Caco-2 (cell line): Measurements from ENCODE around the gene CADPS. TPM values are rescaled to one million over a fixed set of nuclear protein-coding genes. Genes with fewer than 3 reads are reported as not detected.

Source experiments
- BruUV-seq: library from RNA; stranded (reverse); fragments of 400-500 nt; replicated peaks from 2 replicates; lab custom pipeline; 2021; lab: Mats Ljungman, UMichigan
- CTCF ChIA-PET: fragments of 300-600 bp; sonication (Branson Sonifier 250); formaldehyde crosslinking; loops from one replicate; lab custom pipeline; 2022; ENCODE audit warnings: antibody characterized with exemption; lab: Charles Lee
- POLR2A ChIA-PET: fragments of 300-600 bp; sonication (Branson Sonifier 250); formaldehyde crosslinking; loops from one replicate; lab custom pipeline; 2022; ENCODE audit warnings: antibody characterized with exemption; lab: Charles Lee
- DNase-seq, 2 experiments: peaks; one replicate each; pipeline versions ENCODE4 v3.0.0 to v3.0.0-alpha.2; 2020 to 2022
- H3K27me3 ChIP-seq: replicated peaks from 2 replicates; pipeline ENCODE4 v1.6.0; 2011; ENCODE audit warnings: low read length; ENCODE audit not compliant: control insufficient read depth, insufficient read depth
- H3K36me3 ChIP-seq: 2 replicates; pipeline ENCODE4 v1.5.1; 2011; ENCODE audit warnings: low read length; ENCODE audit not compliant: control insufficient read depth, insufficient read depth
- H3K4me1 ChIP-seq: fragments of 250-450 bp; sonication (Bioruptor Pico); 2 replicates; pipeline ENCODE4 v1.5.1; 2020; ENCODE audit warnings: mild to moderate bottlenecking
- H3K4me3 ChIP-seq: 2 replicates; pipeline ENCODE4 v1.5.1; 2011; ENCODE audit warnings: low read depth, mild to moderate bottlenecking, control low read depth, low read length
- H3K9me3 ChIP-seq: fragments of 250-450 bp; sonication (Bioruptor Pico); 2 replicates; pipeline ENCODE4 v1.5.1; 2020; ENCODE audit warnings: mild to moderate bottlenecking, moderate library complexity
- H3K27ac Mint-ChIP-seq: one replicate; pipeline ENCODE4 v1.8.0; 2022; ENCODE audit warnings: mixed read lengths; ENCODE audit not compliant: unreplicated experiment
- H3K27me3 Mint-ChIP-seq: one replicate; pipeline ENCODE4 v1.8.0; 2022; ENCODE audit warnings: mixed read lengths; ENCODE audit not compliant: insufficient read depth, unreplicated experiment
- H3K36me3 Mint-ChIP-seq: one replicate; pipeline ENCODE4 v1.8.0; 2022; ENCODE audit warnings: mild to moderate bottlenecking, mixed read lengths; ENCODE audit not compliant: insufficient read depth, unreplicated experiment
- H3K4me1 Mint-ChIP-seq: one replicate; pipeline ENCODE4 v1.8.0; 2022; ENCODE audit warnings: low read depth, mixed read lengths; ENCODE audit not compliant: unreplicated experiment
- H3K4me3 Mint-ChIP-seq: one replicate; pipeline ENCODE4 v1.8.0; 2022; ENCODE audit warnings: mild to moderate bottlenecking, moderate library complexity, mixed read lengths; ENCODE audit not compliant: unreplicated experiment
- H3K9me3 Mint-ChIP-seq: one replicate; pipeline ENCODE4 v1.8.0; 2022; ENCODE audit warnings: mixed read lengths; ENCODE audit not compliant: unreplicated experiment
- CTCF ChIP-seq, 2 experiments: fragments of 200-600 bp in 1 of 2; IDR thresholded peaks; 1 replicate in 1 of 2; 2 replicates in 1 of 2; pipeline versions ENCODE4 v1.5.1 to v1.8.0; 2011 to 2022; ENCODE audit warnings: antibody characterized with exemption in 1 of 2, control low read depth in 1 of 2, inconsistent platforms in 1 of 2, low read depth in 1 of 2, low read length in 1 of 2, mild to moderate bottlenecking in 1 of 2, moderate library complexity in 1 of 2; ENCODE audit not compliant: insufficient read depth in 1 of 2, severe bottlenecking in 1 of 2, unreplicated experiment in 1 of 2
- intact Hi-C: fragments of 100-400 bp; cut with micrococcal nuclease; formaldehyde crosslinking; loops from one replicate; pipeline ENCODE4 v1.10.0; 2022; ENCODE audit not compliant: unreplicated experiment
- total RNA-seq: library from RNA; stranded (reverse); gene quantifications from 2 replicates; pipeline ENCODE4 v1.2.3, GENCODE V29; 2022

The CADPS gene
- total RNA-seq, 1 experiment from 2014 or later = not detected

DNA sequence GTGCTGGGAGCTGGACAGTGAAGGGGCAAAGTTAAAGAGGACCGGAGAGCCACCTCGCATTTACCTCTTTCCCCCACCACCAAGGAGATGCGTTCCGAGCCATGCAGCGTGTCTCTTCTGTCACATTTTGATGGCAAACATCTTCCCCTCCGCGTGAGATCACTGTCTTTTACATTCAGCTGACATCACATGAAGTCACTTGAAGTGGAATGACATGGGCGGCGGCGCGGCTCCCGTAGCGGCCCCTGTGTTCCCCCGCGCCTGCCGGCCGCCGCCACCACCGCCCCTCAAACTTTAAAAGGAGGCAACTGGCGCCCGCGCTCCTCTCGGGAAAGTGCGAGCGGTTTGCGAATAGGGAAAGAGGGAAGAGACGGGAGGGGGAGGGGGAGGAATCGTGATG, 502.0 kb downstream of the CADPS start, which contains the start of gene FEZF2:
TSS of gene FEZF2 (minus strand) at position 336 of the 400 bp plus-strand sequence. CDS start 682 bp downstream, outside the sequence.
- Mint-ChIP-seq H3K27me3 (peaks cover 18% of the 10 kb centered on the region), H3K27ac (no peak within 1 kb of the TSS), H3K4me1 (no peaks in the 10 kb centered on the region), H3K4me3 (no peak within 1 kb of the TSS), H3K36me3 (no peaks in the 10 kb centered on the region), H3K9me3 (no peaks in the 10 kb centered on the region)
- TF ChIP-seq CTCF (IDR thresholded peaks at IDR 0.05; ENCODE audit: insufficient read depth in 1 of 2, low read depth in 1 of 2, low read length in 1 of 2, severe bottlenecking in 1 of 2, unreplicated experiment in 1 of 2) = no peak
- no peaks in the 10 kb centered on the region for H3K36me3 ChIP-seq
- DNase-seq = no peak
- no peak within 1 kb of the TSS for H3K4me3 ChIP-seq
- POLR2A ChIA-PET = no interaction called here
- CTCF ChIA-PET = no interaction called here
- intact Hi-C loops = no loop called here
- H3K27me3 ChIP-seq = no peaks in the 10 kb centered on the region; the same call in 1 of the 2 replicates
- no TSS peak for BruUV-seq
- no peaks in the 10 kb centered on the region for H3K4me1 ChIP-seq
- H3K9me3 ChIP-seq = no peaks in the 10 kb centered on the region

DNA sequence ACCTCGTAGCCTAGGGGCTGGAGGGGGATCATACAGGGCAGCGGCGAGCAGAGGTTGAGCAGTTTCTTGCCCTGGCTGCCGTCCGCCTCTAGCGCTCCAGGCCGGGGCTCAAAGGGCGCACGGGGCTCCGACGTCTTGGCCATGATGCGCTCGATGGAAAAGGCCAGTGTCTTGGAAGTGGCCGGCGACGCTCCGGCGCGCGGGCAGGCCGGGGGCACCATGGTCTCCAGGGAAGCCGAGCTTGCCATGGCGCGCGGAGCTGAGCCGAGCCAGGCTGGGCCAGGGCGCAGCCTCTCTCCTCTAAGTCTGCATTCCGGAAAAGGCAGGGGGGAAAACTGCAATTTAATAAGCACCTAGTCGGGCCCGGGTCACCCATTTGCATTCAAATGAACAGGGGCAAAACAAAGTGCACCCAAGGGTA, 502.6 kb downstream of the CADPS start:
- Histone ChIP-seq H3K4me3 (no peak overlapping the region), H3K9me3 (no peaks in the 10 kb centered on the region), H3K4me1 (no peaks in the 10 kb centered on the region), H3K36me3 (no peaks in the 10 kb centered on the region), H3K27me3 (no peaks in the 10 kb centered on the region; the same call in 1 of the 2 replicates)
- ChIA-PET CTCF (no interaction called here), POLR2A (no interaction called here)
- no peak for TF ChIP-seq CTCF (IDR thresholded peaks at IDR 0.05; ENCODE audit: insufficient read depth in 1 of 2, low read depth in 1 of 2, low read length in 1 of 2, severe bottlenecking in 1 of 2, unreplicated experiment in 1 of 2)
- H3K27me3 Mint-ChIP-seq = peaks cover 15% of the 10 kb centered on the region
- H3K36me3 Mint-ChIP-seq = no peaks in the 10 kb centered on the region
- H3K9me3 Mint-ChIP-seq = no peaks in the 10 kb centered on the region
- H3K4me1 Mint-ChIP-seq = no peaks in the 10 kb centered on the region
- no TSS peak for BruUV-seq
- H3K4me3 Mint-ChIP-seq = no peak overlapping the region
- intact Hi-C loops = no loop called here
- no peak overlapping the region for H3K27ac Mint-ChIP-seq
- DNase-seq = no peak

DNA sequence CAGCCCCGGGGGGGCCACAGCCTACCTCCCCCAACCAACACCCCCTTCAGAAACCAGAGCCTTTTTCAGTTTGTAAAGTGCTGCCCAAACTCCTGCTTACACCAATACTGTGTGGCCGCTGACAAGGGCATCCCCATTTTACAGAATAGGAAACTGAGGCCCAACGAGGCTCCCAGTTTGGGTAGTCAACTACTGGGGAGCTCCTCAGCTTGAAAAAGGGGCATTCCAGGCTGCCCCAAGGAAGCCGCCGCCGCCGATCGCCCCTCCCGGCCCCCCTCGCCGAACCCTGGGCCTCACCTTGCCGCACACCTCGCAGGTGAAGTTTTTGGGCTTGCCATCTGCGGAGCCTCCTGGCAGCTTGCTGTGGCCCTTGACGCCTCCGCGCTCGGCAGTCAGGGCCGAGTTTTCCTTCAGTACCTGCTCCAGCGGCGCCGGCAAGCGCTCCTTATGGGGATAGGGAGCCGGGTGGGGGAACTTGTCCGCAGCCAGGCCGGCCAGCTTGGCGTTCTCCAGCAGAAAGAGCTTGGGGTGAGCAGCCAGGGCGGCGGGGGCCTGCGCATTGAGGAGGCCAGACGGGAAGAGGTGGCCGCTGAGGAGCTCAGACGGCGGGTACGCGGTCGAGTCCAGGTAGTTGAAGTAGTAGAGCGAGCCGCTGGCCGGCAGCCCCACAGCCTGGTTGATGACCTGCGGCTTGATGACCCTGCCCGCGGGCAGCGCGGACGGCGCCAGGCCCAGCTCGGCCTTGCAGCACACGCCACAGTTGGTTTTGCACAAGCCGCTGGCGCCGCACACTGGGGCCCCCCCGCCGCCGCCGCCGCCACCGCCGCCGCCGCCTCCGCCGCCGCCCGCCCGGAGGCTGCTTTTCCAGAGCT, 503.3 kb downstream of the CADPS start:
- Histone ChIP-seq H3K36me3 (no peaks in the 10 kb centered on the region), H3K4me1 (no peaks in the 10 kb centered on the region), H3K4me3 (no peak overlapping the region), H3K27me3 (no peaks in the 10 kb centered on the region; the same call in 1 of the 2 replicates), H3K9me3 (no peaks in the 10 kb centered on the region)
- intact Hi-C loops = no loop called here
- DNase-seq = no peak
- H3K36me3 Mint-ChIP-seq = no peaks in the 10 kb centered on the region
- no peak overlapping the region for H3K4me3 Mint-ChIP-seq
- H3K4me1 Mint-ChIP-seq = no peaks in the 10 kb centered on the region
- no TSS peak for BruUV-seq
- peaks cover 18% of the 10 kb centered on the region for H3K27me3 Mint-ChIP-seq
- ChIA-PET CTCF (no interaction called here), POLR2A (no interaction called here)
- H3K9me3 Mint-ChIP-seq = no peaks in the 10 kb centered on the region
- no peak overlapping the region for H3K27ac Mint-ChIP-seq
- no peak for TF ChIP-seq CTCF (IDR thresholded peaks at IDR 0.05; ENCODE audit: insufficient read depth in 1 of 2, low read depth in 1 of 2, low read length in 1 of 2, severe bottlenecking in 1 of 2, unreplicated experiment in 1 of 2)
